A549 (cell line): ENCODE data around the gene TMEM238. TPM values are rescaled to one million over a fixed set of nuclear protein-coding genes. Genes with fewer than 3 reads are reported as not detected.

Experiments used
- ATAC-seq, 2 experiments: fragments of 200-7000 bp in 1 of 2; fragments of >200 bp in 1 of 2; cut with Nextera tagmentation in 1 of 2; cut with Tn5 transposase in 1 of 2; 3 replicates each; pipeline versions ENCODE4 v1.8.0 to v1.9.1; 2018 to 2020; ENCODE audit warnings: mild to moderate bottlenecking in 1 of 2, moderate library complexity in 1 of 2
- CTCF ChIA-PET: fragments of 300-600 bp; sonication (Branson Sonifier 250); formaldehyde crosslinking; extraction: SDS; loops from one replicate; lab custom pipeline; 2021; ENCODE audit warnings: antibody characterized with exemption, inconsistent platforms; lab: Yijun Ruan, JAX
- POLR2A ChIA-PET: fragments of 350-600 bp; formaldehyde crosslinking; extraction: SDS; loops from one replicate; lab custom pipeline; 2021; ENCODE audit warnings: antibody characterized with exemption, inconsistent platforms; lab: Yijun Ruan, JAX
- DNase-seq, 2 experiments: peaks; one replicate each; pipeline versions ENCODE4 v3.0.0 to v3.0.0-alpha.2; 2011 to 2016; ENCODE audit warnings: low read depth in 1 of 2, low spot score in 1 of 2
- FAIRE-seq: peaks from 2 replicates; lab custom pipeline; 2011; peaks lifted over from hg19 to GRCh38; lab: Jason Lieb, UNC
- H3K27ac ChIP-seq, 2 experiments: fragments of >200 bp; sonication (Bioruptor Twin); formaldehyde crosslinking; 3 replicates each; pipeline ENCODE4 v1.5.1; 2016 to 2017
- H3K4me1 ChIP-seq: fragments of >200 bp; sonication (Bioruptor Twin); formaldehyde crosslinking; 3 replicates; pipeline ENCODE4 v1.6.1; 2016
- H3K4me2 ChIP-seq: fragments of >200 bp; sonication (Bioruptor Twin); formaldehyde crosslinking; 3 replicates; pipeline ENCODE4 v1.6.1; 2016
- H3K4me3 ChIP-seq: fragments of >200 bp; sonication (Bioruptor Twin); formaldehyde crosslinking; 3 replicates; pipeline ENCODE4 v1.5.1; 2016
- H3K9me3 ChIP-seq: fragments of >200 bp; sonication (Bioruptor Twin); formaldehyde crosslinking; 3 replicates; pipeline ENCODE4 v1.6.1; 2016
- ATOH8 ChIP-seq: fragments of 250-450 bp; sonication (Bioruptor Pico); IDR thresholded peaks from 2 replicates; pipeline ENCODE4 v1.5.0; 2020; ENCODE audit warnings: low read depth, mild to moderate bottlenecking, moderate library complexity
- BCL3 ChIP-seq: fragments of >200 bp; sonication (Bioruptor Twin); formaldehyde crosslinking; IDR thresholded peaks from 3 replicates; pipeline ENCODE4 v1.6.1; 2016
- CBX2 ChIP-seq: fragments of 200-600 bp; sonication (generic); IDR thresholded peaks from 2 replicates; pipeline ENCODE4 v1.6.1; 2016; ENCODE audit warnings: low read depth, mild to moderate bottlenecking, borderline replicate concordance
- CHD2 ChIP-seq: fragments of 150-350 bp; IDR thresholded peaks from 2 replicates; pipeline ENCODE4 v1.6.1; 2014; ENCODE audit warnings: low read length; ENCODE audit not compliant: partially characterized antibody
- CHD4 ChIP-seq: fragments of 200-600 bp; sonication (generic); IDR thresholded peaks from 2 replicates; pipeline ENCODE4 v1.6.1; 2016; ENCODE audit warnings: antibody characterized with exemption, mild to moderate bottlenecking, borderline replicate concordance
- CTCF ChIP-seq: fragments of >200 bp; sonication (Bioruptor Twin); formaldehyde crosslinking; IDR thresholded peaks from 3 replicates; pipeline ENCODE4 v1.5.1; 2016
- E2F6 ChIP-seq: IDR thresholded peaks from 2 replicates; pipeline ENCODE4 v1.6.1; 2012; ENCODE audit warnings: low read depth, borderline replicate concordance
- EHF ChIP-seq: fragments of 250-450 bp; sonication (Bioruptor Pico); IDR thresholded peaks from 2 replicates; pipeline ENCODE4 v1.5.0; 2020; ENCODE audit warnings: mild to moderate bottlenecking
- ESRRA ChIP-seq: fragments of 150-350 bp; IDR thresholded peaks from 2 replicates; pipeline ENCODE4 v1.6.1; 2014; ENCODE audit warnings: mild to moderate bottlenecking, low read length, borderline replicate concordance
- GATA3 ChIP-seq: IDR thresholded peaks from 2 replicates; pipeline ENCODE4 v1.6.1; 2012; ENCODE audit warnings: borderline replicate concordance
- HDAC2 ChIP-seq: fragments of 200-600 bp; sonication (generic); IDR thresholded peaks from 2 replicates; pipeline ENCODE4 v1.6.1; 2016
- HES2 ChIP-seq: fragments of >200 bp; sonication (Bioruptor Twin); formaldehyde crosslinking; IDR thresholded peaks from 2 replicates; pipeline ENCODE4 v1.6.1; 2016
- HMGXB4 ChIP-seq: fragments of 250-450 bp; sonication (Bioruptor Pico); IDR thresholded peaks from 2 replicates; pipeline ENCODE4 v1.5.0; 2021; ENCODE audit warnings: mild to moderate bottlenecking, moderate library complexity, borderline replicate concordance
- HOXB13 ChIP-seq: fragments of 250-450 bp; sonication (Bioruptor Pico); IDR thresholded peaks from 2 replicates; pipeline ENCODE4 v1.5.0; 2020; ENCODE audit warnings: low read depth, mild to moderate bottlenecking, moderate library complexity
- HOXB5 ChIP-seq: fragments of 250-450 bp; sonication (Bioruptor Pico); IDR thresholded peaks from 2 replicates; pipeline ENCODE4 v1.5.0; 2020; ENCODE audit warnings: mild to moderate bottlenecking, moderate library complexity
- JUN ChIP-seq, 2 experiments: fragments of >200 bp; sonication (Bioruptor Twin); formaldehyde crosslinking; IDR thresholded peaks; 2 replicates in 1 of 2; 3 replicates in 1 of 2; pipeline ENCODE4 v1.6.1; 2016 to 2017
- JUNB ChIP-seq: fragments of >200 bp; sonication (Bioruptor Twin); formaldehyde crosslinking; IDR thresholded peaks from 2 replicates; pipeline ENCODE4 v1.6.1; 2016
- MAX ChIP-seq: IDR thresholded peaks from 2 replicates; pipeline ENCODE4 v1.6.1; 2012
- NPAS2 ChIP-seq: fragments of 250-450 bp; sonication (Bioruptor Pico); IDR thresholded peaks from 2 replicates; pipeline ENCODE4 v1.8.0; 2022; ENCODE audit warnings: mild to moderate bottlenecking, moderate library complexity, borderline replicate concordance
- PBX3 ChIP-seq: IDR thresholded peaks from 2 replicates; pipeline ENCODE4 v1.6.1; 2012
- POLR2A ChIP-seq: IDR thresholded peaks from 2 replicates; pipeline ENCODE4 v1.6.1; 2012; ENCODE audit warnings: mild to moderate bottlenecking, low read length
- POLR2AphosphoS2 ChIP-seq: conservative IDR thresholded peaks from 2 replicates; pipeline ENCODE4 v1.6.1; 2012; ENCODE audit warnings: low read length, improper control_type of control experiment, inconsistent platforms
- RAD21 ChIP-seq, 2 experiments: fragments of >200 bp in 1 of 2; sonication (Bioruptor Twin) in 1 of 2; formaldehyde crosslinking in 1 of 2; IDR thresholded peaks in 1 of 2; conservative IDR thresholded peaks in 1 of 2; 2 replicates in 1 of 2; 3 replicates in 1 of 2; pipeline ENCODE4 v1.6.1; 2012 to 2018; ENCODE audit warnings: inconsistent platforms in 1 of 2
- RCOR1 ChIP-seq: fragments of 150-350 bp; IDR thresholded peaks from 2 replicates; pipeline ENCODE4 v1.6.1; 2014; ENCODE audit warnings: antibody characterized with exemption, low read length, low read depth
- RFX5 ChIP-seq: fragments of 450-650 bp; IDR thresholded peaks from 2 replicates; pipeline ENCODE4 v1.7.1; 2014; ENCODE audit warnings: antibody characterized with exemption, mild to moderate bottlenecking, moderate library complexity
- SMC3 ChIP-seq: fragments of >200 bp; sonication (Bioruptor Twin); formaldehyde crosslinking; IDR thresholded peaks from 3 replicates; pipeline ENCODE4 v1.6.1; 2018; ENCODE audit warnings: inconsistent platforms
- USF2 ChIP-seq: fragments of 450-650 bp; IDR thresholded peaks from 2 replicates; pipeline ENCODE4 v1.6.1; 2014; ENCODE audit warnings: antibody characterized with exemption
- ZC3H11A ChIP-seq: fragments of 450-650 bp; IDR thresholded peaks from 2 replicates; pipeline ENCODE4 v1.6.1; 2014; ENCODE audit warnings: antibody characterized with exemption, mild to moderate bottlenecking
- ZNF302 ChIP-seq: fragments of 250-450 bp; sonication (Bioruptor Pico); IDR thresholded peaks from 2 replicates; pipeline ENCODE4 v1.9.0; 2021; ENCODE audit warnings: inconsistent platforms, mild to moderate bottlenecking, moderate library complexity
- ZSCAN20 ChIP-seq: fragments of 250-450 bp; sonication (Bioruptor Pico); IDR thresholded peaks from 2 replicates; pipeline ENCODE4 v1.8.0; 2022; ENCODE audit warnings: mild to moderate bottlenecking, moderate library complexity
- WGBS: methylation state at CpG from one replicate; pipeline ENCODE4 v1.1.6; 2017; ENCODE audit errors: missing lambda C conversion rate; 5-methylcytosine and 5-hydroxymethylcytosine counted together
- polyA plus RNA-seq, 4 experiments: library from polyadenylated mRNA; depleted of rRNA in 3 of 4; stranded (reverse); fragments of >200 nt; fragmentation: RNase III in 1 of 4; extraction: RNeasy Plus Mini Kit Qiagen cat#74134 plus additional on column Dnase treatment in 1 of 4; gene quantifications; 2 replicates in 3 of 4; 3 replicates in 1 of 4; pipeline ENCODE4 v1.2.3, GENCODE V29; 2011 to 2017

Gene TMEM238
- polyA plus RNA-seq, 2 of the 4 experiments (the other 2 are of a cell fraction) = 0.70 to 2.5 TPM

- Histone ChIP-seq H3K4me2 (peak overlapping the region; percentile 92), H3K9me3 (peaks cover 6% of the 10 kb centered on the region; the same call in 2 of the 3 replicates), H3K4me3 (peak overlapping the region; percentile 89), H3K4me1 (peaks cover 42% of the 10 kb centered on the region), H3K27ac (peak overlapping the region; percentile 89 to 99)
- no peak for TF ChIP-seq HDAC2
- TF ChIP-seq NPAS2 = no peak
- TF ChIP-seq MAX = peak; percentile 55
- TF ChIP-seq JUN (IDR thresholded peaks at IDR 0.05) = no peak
- peak; percentile 25 for TF ChIP-seq POLR2A
- peak; percentile 41; the same call in 1 of the 2 replicates for TF ChIP-seq E2F6
- TF ChIP-seq ESRRA = no peak
- TF ChIP-seq CHD2 = no peak
- TF ChIP-seq HES2 = no peak
- 0 out of 2 replicates have a peak, but pooled peaks have one; percentile 33 for TF ChIP-seq ATOH8 (CRISPR knock-in tag)
- TF ChIP-seq RFX5 = no peak
- no peak for TF ChIP-seq ZSCAN20 (CRISPR knock-in tag)
- no peak for TF ChIP-seq CTCF
- TF ChIP-seq RCOR1 = no peak
- TF ChIP-seq SMC3 = no peak
- TF ChIP-seq POLR2AphosphoS2 = no peak
- TF ChIP-seq GATA3 = peak; percentile 41; the same call in 1 of the 2 replicates
- TF ChIP-seq BCL3 = no peak
- peak; percentile 74; the same call in 1 of the 2 replicates for TF ChIP-seq HOXB13 (CRISPR knock-in tag)
- no peak for TF ChIP-seq USF2
- TF ChIP-seq ZNF302 = no peak
- no peak for TF ChIP-seq RAD21 (conservative IDR thresholded peaks at IDR 0.05 in 1 of 2, IDR thresholded peaks at IDR 0.05 in 1 of 2)
- 0 out of 2 replicates have a peak, but pooled peaks have one; percentile 22 for TF ChIP-seq HOXB5
- TF ChIP-seq JUNB = no peak
- TF ChIP-seq CHD4 = no peak
- TF ChIP-seq ZC3H11A = no peak
- TF ChIP-seq HMGXB4 (CRISPR knock-in tag) = no peak
- 0 out of 2 replicates have a peak, but pooled peaks have one; percentile 28 for TF ChIP-seq EHF (CRISPR knock-in tag)
- TF ChIP-seq CBX2 = no peak
- no peak for TF ChIP-seq PBX3
- FAIRE-seq = peak; percentile 81
- peak; percentile 92 to 97 for DNase-seq
- peak; percentile 67 to 87 for ATAC-seq
- CTCF ChIA-PET = interaction anchor here (0.6 to 3.2 kb wide), 35 partner anchors 9 to 247 kb away, joined by 3 to 62 read pairs (median 8); partner anchors contain the start of genes DNAAF3, GARIN5B, HSPBP1 and IL11
- 9% methylated on average over 34 of the region's 34 CpGs for WGBS
- POLR2A ChIA-PET = interaction anchor here (0.9 to 6.5 kb wide), 10 partner anchors 10 to 126 kb away, joined by 4 to 55 read pairs (median 10); partner anchors contain the start of genes HSPBP1, IL11, KMT5C and PPP6R1
Observed at GRCh38 chr19:55384920-55385723, 1.0 kb upstream of the TMEM238 start.
